Measurements from ENCODE around the gene ERO1B.

Gene ERO1B

GRCh38 chr1:236175642-236176336 is 106.0 kb downstream of the ERO1B start:
- TF ChIP-seq POLR2AphosphoS5 (IDR thresholded peaks at IDR 0.05; ENCODE audit: low read depth) (no peak), CTCF (IDR thresholded peaks at IDR 0.05; ENCODE audit: insufficient read depth, low read length) (no peak), SPI1 (IDR thresholded peaks at IDR 0.05; ENCODE audit: borderline replicate concordance, low read depth) (no peak), GABPA (IDR thresholded peaks at IDR 0.05; ENCODE audit: low read depth) (no peak), REST (IDR thresholded peaks at IDR 0.05; ENCODE audit: insufficient replicate concordance, low read depth) (no peak)
- no peaks in the 10 kb centered on the region for H3K27me3 ChIP-seq (ENCODE audit: insufficient read depth, poor library complexity, severe bottlenecking)
- DNase-seq (ENCODE audit: low read depth in 1 of 2, low spot score in 1 of 2): no peak
- no peak overlapping the region for H3K27ac ChIP-seq (replicated peaks)
- H3K4me3 ChIP-seq (replicated peaks; ENCODE audit: insufficient read depth, low read length): no peak overlapping the region

GRCh38 chr1:236173174-236173767 is 108.5 kb downstream of the ERO1B start:
- Histone ChIP-seq H3K27ac (replicated peaks) (no peak overlapping the region), H3K27me3 (ENCODE audit: insufficient read depth, poor library complexity, severe bottlenecking) (no peaks in the 10 kb centered on the region), H3K4me3 (replicated peaks; ENCODE audit: insufficient read depth, low read length) (no peak overlapping the region)
- TF ChIP-seq GABPA (IDR thresholded peaks at IDR 0.05; ENCODE audit: low read depth) (no peak), CTCF (IDR thresholded peaks at IDR 0.05; ENCODE audit: insufficient read depth, low read length) (no peak), REST (IDR thresholded peaks at IDR 0.05; ENCODE audit: insufficient replicate concordance, low read depth) (no peak), POLR2AphosphoS5 (IDR thresholded peaks at IDR 0.05; ENCODE audit: low read depth) (no peak), SPI1 (IDR thresholded peaks at IDR 0.05; ENCODE audit: borderline replicate concordance, low read depth) (no peak)
- no peak for DNase-seq (ENCODE audit: low read depth in 1 of 2, low spot score in 1 of 2)

GRCh38 chr1:236172041-236172579 is 109.6 kb downstream of the ERO1B start:
- no peak overlapping the region for H3K4me3 ChIP-seq (replicated peaks; ENCODE audit: insufficient read depth, low read length)
- no peaks in the 10 kb centered on the region for H3K27me3 ChIP-seq (ENCODE audit: insufficient read depth, poor library complexity, severe bottlenecking)
- DNase-seq (ENCODE audit: low read depth in 1 of 2, low spot score in 1 of 2): no peak
- TF ChIP-seq CTCF (IDR thresholded peaks at IDR 0.05; ENCODE audit: insufficient read depth, low read length) (no peak), POLR2AphosphoS5 (IDR thresholded peaks at IDR 0.05; ENCODE audit: low read depth) (no peak), GABPA (IDR thresholded peaks at IDR 0.05; ENCODE audit: low read depth) (no peak), REST (IDR thresholded peaks at IDR 0.05; ENCODE audit: insufficient replicate concordance, low read depth) (no peak), SPI1 (IDR thresholded peaks at IDR 0.05; ENCODE audit: borderline replicate concordance, low read depth) (no peak)
- no peak overlapping the region for H3K27ac ChIP-seq (replicated peaks)
